RWPE2 (cell line): ENCODE measurements around the gene RPN2.
A peak's percentile ranks its signal among the peaks of the same experiment; 100 is the strongest.

Source experiments
- ATAC-seq: fragments of 200-7000 bp; cut with Tn5 transposase; 3 replicates; pipeline ENCODE4 v1.9.1; 2021; ENCODE audit warnings: low read depth
- DNase-seq: peaks from one replicate; pipeline ENCODE4 v3.0.0-alpha.2; 2020; ENCODE audit warnings: low spot score
- H3K27ac ChIP-seq: fragments of 450-650 bp; 2 replicates; pipeline ENCODE4 v1.5.1; 2017; ENCODE audit warnings: mild to moderate bottlenecking; ENCODE audit not compliant: poor library complexity, severe bottlenecking
- H3K27me3 ChIP-seq: fragments of 250-450 bp; sonication (Bioruptor Pico); 2 replicates; pipeline ENCODE4 v1.5.1; 2021; ENCODE audit warnings: mild to moderate bottlenecking, moderate library complexity; ENCODE audit not compliant: insufficient read depth, poor library complexity, severe bottlenecking
- H3K36me3 ChIP-seq: fragments of 250-450 bp; sonication (Bioruptor Pico); 2 replicates; pipeline ENCODE4 v1.5.1; 2020; ENCODE audit warnings: low read depth, mild to moderate bottlenecking, moderate library complexity
- H3K4me1 ChIP-seq: fragments of 250-450 bp; sonication (Bioruptor Pico); 2 replicates; pipeline ENCODE4 v1.5.1; 2021; ENCODE audit warnings: mild to moderate bottlenecking, moderate library complexity; ENCODE audit not compliant: insufficient read depth, poor library complexity, severe bottlenecking
- H3K4me3 ChIP-seq: fragments of 250-450 bp; sonication (Bioruptor Pico); 2 replicates; pipeline ENCODE4 v1.5.1; 2021; ENCODE audit warnings: mild to moderate bottlenecking, moderate library complexity; ENCODE audit not compliant: severe bottlenecking
- H3K9me3 ChIP-seq: fragments of 250-450 bp; sonication (Bioruptor Pico); 2 replicates; pipeline ENCODE4 v1.5.1; 2021; ENCODE audit warnings: mild to moderate bottlenecking, moderate library complexity; ENCODE audit not compliant: severe bottlenecking
- TF ChIP-seq, protein P1 (sequence below): fragments of 450-650 bp; IDR thresholded peaks from one replicate; pipeline ENCODE4 v1.5.1; 2017; ENCODE audit warnings: mild to moderate bottlenecking, moderate library complexity; ENCODE audit not compliant: poor library complexity, severe bottlenecking

RPN2 gene

DNA sequence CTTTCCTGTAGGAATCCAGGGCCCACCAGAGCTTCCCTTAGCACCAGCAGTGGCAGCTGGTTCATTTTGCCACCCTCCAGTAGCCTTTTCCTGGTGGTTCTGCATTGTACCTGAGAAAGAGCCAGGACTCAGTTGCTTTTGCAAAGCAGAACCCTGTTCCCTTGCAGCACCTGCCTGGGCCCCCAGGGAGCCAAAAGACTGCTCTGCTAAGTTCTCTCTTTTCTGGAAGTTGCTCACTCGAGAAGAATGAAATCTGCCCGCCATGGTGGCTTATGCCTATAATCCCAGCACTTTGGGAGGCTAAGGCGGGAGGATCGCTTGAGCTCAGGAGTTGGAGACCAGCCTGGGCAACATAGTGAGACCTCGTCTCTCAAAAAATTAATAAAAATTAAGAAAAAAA is 58.5 kb downstream of the RPN2 start:
- H3K4me3 ChIP-seq: no peak overlapping the region
- DNase-seq (peak; percentile 57), ATAC-seq (no peak)
- no peaks in the 10 kb centered on the region for H3K4me1 ChIP-seq
- TF ChIP-seq, protein P1, sequence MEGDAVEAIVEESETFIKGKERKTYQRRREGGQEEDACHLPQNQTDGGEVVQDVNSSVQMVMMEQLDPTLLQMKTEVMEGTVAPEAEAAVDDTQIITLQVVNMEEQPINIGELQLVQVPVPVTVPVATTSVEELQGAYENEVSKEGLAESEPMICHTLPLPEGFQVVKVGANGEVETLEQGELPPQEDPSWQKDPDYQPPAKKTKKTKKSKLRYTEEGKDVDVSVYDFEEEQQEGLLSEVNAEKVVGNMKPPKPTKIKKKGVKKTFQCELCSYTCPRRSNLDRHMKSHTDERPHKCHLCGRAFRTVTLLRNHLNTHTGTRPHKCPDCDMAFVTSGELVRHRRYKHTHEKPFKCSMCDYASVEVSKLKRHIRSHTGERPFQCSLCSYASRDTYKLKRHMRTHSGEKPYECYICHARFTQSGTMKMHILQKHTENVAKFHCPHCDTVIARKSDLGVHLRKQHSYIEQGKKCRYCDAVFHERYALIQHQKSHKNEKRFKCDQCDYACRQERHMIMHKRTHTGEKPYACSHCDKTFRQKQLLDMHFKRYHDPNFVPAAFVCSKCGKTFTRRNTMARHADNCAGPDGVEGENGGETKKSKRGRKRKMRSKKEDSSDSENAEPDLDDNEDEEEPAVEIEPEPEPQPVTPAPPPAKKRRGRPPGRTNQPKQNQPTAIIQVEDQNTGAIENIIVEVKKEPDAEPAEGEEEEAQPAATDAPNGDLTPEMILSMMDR: no peak
- no peak overlapping the region for H3K27ac ChIP-seq
- H3K27me3 ChIP-seq: no peaks in the 10 kb centered on the region
- no peaks in the 10 kb centered on the region for H3K9me3 ChIP-seq
- peaks cover 100% of the 10 kb centered on the region for H3K36me3 ChIP-seq

- H3K27ac ChIP-seq: no peak overlapping the region
- peak; percentile 58 for DNase-seq
- H3K4me3 ChIP-seq: no peak overlapping the region
- no peak for ATAC-seq
- H3K27me3 ChIP-seq: no peaks in the 10 kb centered on the region
- no peaks in the 10 kb centered on the region for H3K4me1 ChIP-seq
- TF ChIP-seq, protein P1: no peak
- H3K36me3 ChIP-seq: peaks cover 100% of the 10 kb centered on the region
- H3K9me3 ChIP-seq: no peaks in the 10 kb centered on the region
These were observed 59.3 kb downstream of the RPN2 start for GRCh38 chr20:37238426-37238825.

- DNase-seq: peak; percentile 45
- no peak overlapping the region for H3K27ac ChIP-seq
- TF ChIP-seq, protein P1: no peak
These were observed 59.9 kb downstream of the RPN2 start for GRCh38 chr20:37238935-37239451.

GRCh38 chr20:37240337-37241067 is 61.4 kb downstream of the RPN2 start:
- ATAC-seq (no peak), DNase-seq (peak; percentile 55)
- no peak overlapping the region for H3K4me3 ChIP-seq
- no peaks in the 10 kb centered on the region for H3K4me1 ChIP-seq
- peaks cover 82% of the 10 kb centered on the region for H3K36me3 ChIP-seq
- TF ChIP-seq, protein P1: no peak
- no peaks in the 10 kb centered on the region for H3K9me3 ChIP-seq
- no peaks in the 10 kb centered on the region for H3K27me3 ChIP-seq
- H3K27ac ChIP-seq: no peak overlapping the region

More at GRCh38 chr20:37238935-37239451, 59.9 kb downstream of the RPN2 start:
- Histone ChIP-seq H3K4me1 (no peaks in the 10 kb centered on the region), H3K4me3 (no peak overlapping the region), H3K9me3 (no peaks in the 10 kb centered on the region), H3K36me3 (peaks cover 97% of the 10 kb centered on the region), H3K27me3 (no peaks in the 10 kb centered on the region)
- no peak for ATAC-seq

- H3K9me3 ChIP-seq: no peaks in the 10 kb centered on the region
- H3K4me1 ChIP-seq: no peaks in the 10 kb centered on the region
- H3K27me3 ChIP-seq: no peaks in the 10 kb centered on the region
- H3K27ac ChIP-seq: no peak overlapping the region
- DNase-seq (peak; percentile 11), ATAC-seq (no peak)
- TF ChIP-seq, protein P1: no peak
- H3K36me3 ChIP-seq: peaks cover 62% of the 10 kb centered on the region
- H3K4me3 ChIP-seq: no peak overlapping the region
These were observed 63.4 kb downstream of the RPN2 start for GRCh38 chr20:37242503-37242902.
